ENCODE results near the gene FRAS1. TPM values are rescaled to one million over a fixed set of nuclear protein-coding genes. Genes with fewer than 3 reads are reported as not detected.

Gene FRAS1
- total RNA-seq, 4 donors from 2014 or later, result 3.2 to 4.1 (median 3.4) TPM

DNA sequence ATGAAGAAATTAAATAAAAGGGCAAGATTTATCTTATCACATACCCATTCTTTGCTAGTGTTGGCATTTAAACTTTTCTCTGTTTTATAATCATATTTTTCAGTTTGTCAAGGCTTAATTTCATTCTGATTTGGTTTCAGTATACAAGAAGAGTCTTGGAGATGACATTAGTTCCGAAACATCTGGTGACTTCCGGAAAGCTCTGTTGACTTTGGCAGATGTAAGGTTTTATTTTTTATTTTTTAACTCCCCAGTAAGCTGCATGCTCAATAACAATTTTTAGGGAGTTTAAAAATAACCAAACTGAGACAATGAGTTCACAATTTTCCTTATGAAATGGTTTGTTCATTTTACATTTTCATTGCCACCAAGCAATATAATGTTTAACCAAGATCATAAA lies 534.3 kb downstream of the FRAS1 start:
- no peak overlapping the region for H3K27ac ChIP-seq
- H3K27me3 ChIP-seq, result no peaks in the 10 kb centered on the region
- no peak for DNase-seq
- no peaks in the 10 kb centered on the region for H3K9me3 ChIP-seq
- H3K36me3 ChIP-seq, result no peaks in the 10 kb centered on the region
- no peak overlapping the region for H3K4me3 ChIP-seq
- H3K4me1 ChIP-seq, result peaks cover 0 to 5% (median 2%) of the 10 kb centered on the region in 4 donors
- TF ChIP-seq, protein P1, sequence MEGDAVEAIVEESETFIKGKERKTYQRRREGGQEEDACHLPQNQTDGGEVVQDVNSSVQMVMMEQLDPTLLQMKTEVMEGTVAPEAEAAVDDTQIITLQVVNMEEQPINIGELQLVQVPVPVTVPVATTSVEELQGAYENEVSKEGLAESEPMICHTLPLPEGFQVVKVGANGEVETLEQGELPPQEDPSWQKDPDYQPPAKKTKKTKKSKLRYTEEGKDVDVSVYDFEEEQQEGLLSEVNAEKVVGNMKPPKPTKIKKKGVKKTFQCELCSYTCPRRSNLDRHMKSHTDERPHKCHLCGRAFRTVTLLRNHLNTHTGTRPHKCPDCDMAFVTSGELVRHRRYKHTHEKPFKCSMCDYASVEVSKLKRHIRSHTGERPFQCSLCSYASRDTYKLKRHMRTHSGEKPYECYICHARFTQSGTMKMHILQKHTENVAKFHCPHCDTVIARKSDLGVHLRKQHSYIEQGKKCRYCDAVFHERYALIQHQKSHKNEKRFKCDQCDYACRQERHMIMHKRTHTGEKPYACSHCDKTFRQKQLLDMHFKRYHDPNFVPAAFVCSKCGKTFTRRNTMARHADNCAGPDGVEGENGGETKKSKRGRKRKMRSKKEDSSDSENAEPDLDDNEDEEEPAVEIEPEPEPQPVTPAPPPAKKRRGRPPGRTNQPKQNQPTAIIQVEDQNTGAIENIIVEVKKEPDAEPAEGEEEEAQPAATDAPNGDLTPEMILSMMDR (IDR thresholded peaks at IDR 0.05), result no peak
- no peak for TF ChIP-seq POLR2A (IDR thresholded peaks at IDR 0.05)

DNA sequence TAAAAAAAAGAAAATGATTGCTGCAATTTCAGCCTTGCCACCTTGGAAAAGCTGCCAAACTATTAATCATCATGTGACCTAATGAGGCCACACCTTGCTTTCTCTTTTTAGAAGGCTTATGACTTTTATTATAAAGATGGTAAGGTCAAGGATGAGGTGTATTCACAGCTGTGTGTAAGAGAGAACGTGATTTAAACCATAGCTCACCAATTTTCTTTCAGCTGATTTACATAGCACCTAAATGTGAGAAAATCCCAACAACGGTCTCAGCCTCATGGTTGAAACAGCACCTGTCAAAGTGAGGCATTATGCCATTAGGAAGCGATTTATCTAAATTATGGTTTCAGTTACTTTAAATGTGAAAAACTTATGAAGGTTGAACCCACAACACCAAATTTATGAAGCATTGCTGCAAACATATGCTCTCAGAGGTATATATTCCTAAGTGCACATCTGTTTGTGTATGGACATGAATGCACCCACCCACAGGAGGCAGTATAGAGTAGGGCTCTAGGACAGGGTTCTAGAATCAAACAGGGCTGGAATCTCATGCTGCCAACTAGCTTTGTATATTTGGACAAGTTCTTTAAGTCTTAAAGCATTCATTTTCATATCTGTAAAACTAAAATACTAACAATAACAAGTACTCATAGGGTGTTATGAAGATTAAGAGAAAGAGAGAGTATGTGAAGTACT lies 535.1 kb downstream of the FRAS1 start:
- Histone ChIP-seq H3K4me1 (peaks cover 0 to 5% (median 2%) of the 10 kb centered on the region in 4 donors), H3K27me3 (no peaks in the 10 kb centered on the region), H3K9me3 (no peaks in the 10 kb centered on the region), H3K36me3 (no peaks in the 10 kb centered on the region), H3K4me3 (no peak overlapping the region), H3K27ac (peak overlapping the region in 1 of 4 donors; percentile 5)
- DNase-seq, result no peak
- TF ChIP-seq, protein P1 (IDR thresholded peaks at IDR 0.05), result peak in 2 of 6 experiments; percentile 20 to 33
- no peak for TF ChIP-seq POLR2A (IDR thresholded peaks at IDR 0.05)

Small RNA genes within 50 kb of the gene (small RNA-seq; reads per million reads assigned to genes)
- gene AC114801.3, result 0 reads per million in 2 donors

Other genes starting within 250 kb of the FRAS1 start
- gene CNOT6L, start 238.0 kb upstream of the FRAS1 start, total RNA-seq, result 10 to 100 TPM; 20.4 to 43.3 (median 33.6) TPM
- 10 to 100 TPM; 12.8 to 30.5 (median 16.8) TPM for gene MRPL1, start 194.5 kb upstream of the FRAS1 start, total RNA-seq

Data from Peyer's patch (tissue), 4 donors.